Panc1 (cell line): ENCODE data around the gene TMEM253.

Experiments used
- POLR2AphosphoS5 ChIP-seq: IDR thresholded peaks from 2 replicates; pipeline ENCODE4 v1.6.1; 2012; ENCODE audit warnings: mild to moderate bottlenecking, low read depth, low read length, moderate library complexity
- REST ChIP-seq, 2 experiments: IDR thresholded peaks; 2 replicates each; pipeline ENCODE4 v1.6.1; 2011 to 2012; ENCODE audit warnings: low read depth in 2 of 2, control low read depth in 1 of 2, low read length in 1 of 2, mild to moderate bottlenecking in 1 of 2, moderate library complexity in 1 of 2; ENCODE audit not compliant: insufficient read depth in 1 of 2
- SIN3A ChIP-seq: IDR thresholded peaks from 2 replicates; pipeline ENCODE4 v1.6.1; 2012; ENCODE audit warnings: low read depth, mild to moderate bottlenecking, low read length, moderate library complexity, borderline replicate concordance; ENCODE audit not compliant: insufficient read depth
- TCF7L2 ChIP-seq: IDR thresholded peaks from 2 replicates; pipeline ENCODE4 v1.6.1; 2011; ENCODE audit warnings: mild to moderate bottlenecking, low read depth, low read length, inconsistent platforms
- TF ChIP-seq, protein P1 (sequence below): fragments of 450-650 bp; IDR thresholded peaks from 2 replicates; pipeline ENCODE4 v1.5.1; 2017; ENCODE audit warnings: mild to moderate bottlenecking

- TF ChIP-seq, protein P1, sequence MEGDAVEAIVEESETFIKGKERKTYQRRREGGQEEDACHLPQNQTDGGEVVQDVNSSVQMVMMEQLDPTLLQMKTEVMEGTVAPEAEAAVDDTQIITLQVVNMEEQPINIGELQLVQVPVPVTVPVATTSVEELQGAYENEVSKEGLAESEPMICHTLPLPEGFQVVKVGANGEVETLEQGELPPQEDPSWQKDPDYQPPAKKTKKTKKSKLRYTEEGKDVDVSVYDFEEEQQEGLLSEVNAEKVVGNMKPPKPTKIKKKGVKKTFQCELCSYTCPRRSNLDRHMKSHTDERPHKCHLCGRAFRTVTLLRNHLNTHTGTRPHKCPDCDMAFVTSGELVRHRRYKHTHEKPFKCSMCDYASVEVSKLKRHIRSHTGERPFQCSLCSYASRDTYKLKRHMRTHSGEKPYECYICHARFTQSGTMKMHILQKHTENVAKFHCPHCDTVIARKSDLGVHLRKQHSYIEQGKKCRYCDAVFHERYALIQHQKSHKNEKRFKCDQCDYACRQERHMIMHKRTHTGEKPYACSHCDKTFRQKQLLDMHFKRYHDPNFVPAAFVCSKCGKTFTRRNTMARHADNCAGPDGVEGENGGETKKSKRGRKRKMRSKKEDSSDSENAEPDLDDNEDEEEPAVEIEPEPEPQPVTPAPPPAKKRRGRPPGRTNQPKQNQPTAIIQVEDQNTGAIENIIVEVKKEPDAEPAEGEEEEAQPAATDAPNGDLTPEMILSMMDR, result no peak
- no peak for TF ChIP-seq REST (IDR thresholded peaks at IDR 0.05; ENCODE audit: insufficient read depth in 1 of 2, low read depth in 2 of 2, low read length in 1 of 2)
- no peak for TF ChIP-seq SIN3A
- no peak for TF ChIP-seq TCF7L2
- TF ChIP-seq POLR2AphosphoS5, result no peak
These were observed 22.1 kb upstream of the TMEM253 start for GRCh38 chr14:21078726-21079125.
